HG02938 (cell line): ENCODE measurements around the gene PDSS1.

Experiments used
- ATAC-seq: cut with Tn5 transposase; IDR thresholded peaks from one replicate; pipeline ENCODE4 v1.9.1; 2021; ENCODE audit warnings: mild to moderate bottlenecking, moderate library complexity; ENCODE audit not compliant: unreplicated experiment

The PDSS1 gene

GRCh38 chr10:26698909-26699308 lies 1.4 kb downstream of the PDSS1 start:
- ATAC-seq, result no peak

GRCh38 chr10:26699631-26700030 lies 2.1 kb downstream of the PDSS1 start:
- no peak for ATAC-seq

GRCh38 chr10:26700884-26701630 lies 3.6 kb downstream of the PDSS1 start:
- no peak for ATAC-seq

- ATAC-seq, result no peak
These were observed 5.6 kb downstream of the PDSS1 start for GRCh38 chr10:26703096-26703495.

GRCh38 chr10:26703974-26704373 lies 6.5 kb downstream of the PDSS1 start:
- no peak for ATAC-seq

- no peak for ATAC-seq
These were observed 8.7 kb downstream of the PDSS1 start for GRCh38 chr10:26706206-26706605.

GRCh38 chr10:26706936-26707335 lies 9.4 kb downstream of the PDSS1 start:
- ATAC-seq, result no peak

GRCh38 chr10:26711324-26711723 lies 13.8 kb downstream of the PDSS1 start:
- ATAC-seq, result no peak

GRCh38 chr10:26714415-26715136 lies 17.1 kb downstream of the PDSS1 start:
- ATAC-seq, result no peak

GRCh38 chr10:26715137-26715487 lies 17.6 kb downstream of the PDSS1 start:
- ATAC-seq, result no peak

GRCh38 chr10:26717476-26717875 lies 20.0 kb downstream of the PDSS1 start:
- no peak for ATAC-seq

GRCh38 chr10:26721561-26721960 lies 24.1 kb downstream of the PDSS1 start:
- ATAC-seq, result no peak

- ATAC-seq, result no peak
These were observed 25.5 kb downstream of the PDSS1 start for GRCh38 chr10:26723016-26723415.

GRCh38 chr10:26725837-26726727 lies 28.6 kb downstream of the PDSS1 start:
- no peak for ATAC-seq

- ATAC-seq, result no peak
These were observed 29.5 kb downstream of the PDSS1 start for GRCh38 chr10:26727005-26727404.

GRCh38 chr10:26728957-26729356 lies 31.5 kb downstream of the PDSS1 start:
- no peak for ATAC-seq

- ATAC-seq, result no peak
These were observed 31.9 kb downstream of the PDSS1 start for GRCh38 chr10:26729395-26729794.

GRCh38 chr10:26730552-26730951 lies 33.1 kb downstream of the PDSS1 start:
- no peak for ATAC-seq

- no peak for ATAC-seq
These were observed 36.5 kb downstream of the PDSS1 start for GRCh38 chr10:26733750-26734568.

GRCh38 chr10:26735435-26735834 lies 37.9 kb downstream of the PDSS1 start:
- ATAC-seq, result no peak

GRCh38 chr10:26737730-26738129 lies 40.2 kb downstream of the PDSS1 start:
- peak; percentile 64 for ATAC-seq
